Measurements from ENCODE around the gene S100PBP.

S100PBP gene

DNA sequence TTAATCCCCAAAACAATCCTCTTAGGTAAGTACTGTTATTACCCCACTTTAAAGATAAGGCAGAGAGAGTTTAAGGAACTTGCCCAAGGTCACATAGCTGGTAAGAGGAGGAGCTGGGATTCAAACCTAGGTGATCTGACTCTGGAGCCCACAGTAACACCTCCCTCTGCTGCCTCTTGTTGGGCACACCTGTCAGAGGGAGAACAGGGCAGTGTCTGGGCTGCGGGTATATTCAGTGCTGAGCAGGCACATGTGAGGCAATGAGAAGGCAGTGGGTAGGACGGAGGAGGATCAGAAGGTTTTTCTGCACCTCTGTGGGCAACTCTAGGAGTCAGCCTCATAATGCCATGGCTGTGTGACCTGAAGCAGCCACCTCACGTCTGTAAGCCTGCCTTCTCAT, 70.7 kb downstream of the S100PBP start:
- DNase-seq (ENCODE audit: low spot score): no peak

DNA sequence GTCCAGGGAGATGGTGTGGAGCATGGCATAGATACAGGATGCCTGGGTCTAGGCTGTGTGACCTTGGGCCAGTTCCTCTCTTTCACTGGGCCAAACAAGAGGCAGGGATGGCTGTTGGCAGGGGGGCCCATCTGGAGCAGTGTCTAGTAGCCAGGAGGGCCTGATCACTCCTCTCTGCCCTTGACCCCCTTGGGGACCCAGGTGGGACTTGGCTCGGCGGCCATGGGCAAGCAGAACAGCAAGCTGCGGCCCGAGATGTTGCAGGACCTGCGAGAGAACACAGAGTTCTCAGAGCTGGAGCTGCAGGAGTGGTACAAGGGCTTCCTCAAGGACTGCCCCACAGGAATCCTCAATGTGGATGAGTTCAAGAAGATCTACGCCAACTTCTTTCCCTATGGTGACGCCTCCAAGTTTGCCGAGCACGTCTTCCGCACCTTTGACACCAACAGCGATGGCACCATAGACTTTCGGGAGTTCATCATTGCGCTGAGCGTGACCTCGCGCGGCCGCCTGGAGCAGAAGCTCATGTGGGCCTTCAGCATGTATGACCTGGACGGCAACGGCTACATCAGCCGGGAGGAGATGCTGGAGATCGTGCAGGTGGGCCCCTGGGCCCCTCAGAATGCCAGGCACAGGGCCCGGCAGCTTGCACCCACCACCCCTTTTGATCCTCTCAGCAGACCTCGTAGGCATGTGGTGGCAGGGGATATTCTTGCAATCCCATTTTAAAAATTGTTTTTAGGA, 71.4 kb downstream of the S100PBP start:
- DNase-seq (ENCODE audit: low spot score): no peak

DNA sequence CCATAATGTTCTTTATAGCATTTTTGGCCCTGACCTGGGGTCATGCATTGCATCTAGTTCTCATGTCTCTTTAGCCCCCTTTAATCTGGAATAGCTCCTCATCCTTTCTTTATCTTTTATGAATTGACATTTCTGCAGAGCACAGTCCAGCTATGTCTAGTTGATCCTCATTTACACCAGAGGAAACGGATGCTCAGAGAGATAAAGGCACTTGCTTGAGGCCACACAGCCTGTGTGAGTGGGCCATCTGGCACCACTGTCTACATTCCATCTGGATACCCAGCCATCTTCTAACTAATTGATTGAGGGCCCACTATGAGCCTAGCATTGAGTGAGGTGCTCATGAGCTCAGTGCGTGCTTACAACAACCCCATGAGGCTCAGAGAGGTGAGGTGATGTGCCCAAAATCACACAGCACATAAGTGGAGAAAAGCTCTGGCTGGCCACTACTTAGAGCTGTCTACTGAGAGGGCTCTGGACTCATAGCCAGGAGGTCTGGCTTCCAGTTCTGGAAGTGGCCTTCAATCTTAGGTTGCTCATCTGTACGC, 72.4 kb downstream of the S100PBP start:
- DNase-seq (ENCODE audit: low spot score): no peak

DNA sequence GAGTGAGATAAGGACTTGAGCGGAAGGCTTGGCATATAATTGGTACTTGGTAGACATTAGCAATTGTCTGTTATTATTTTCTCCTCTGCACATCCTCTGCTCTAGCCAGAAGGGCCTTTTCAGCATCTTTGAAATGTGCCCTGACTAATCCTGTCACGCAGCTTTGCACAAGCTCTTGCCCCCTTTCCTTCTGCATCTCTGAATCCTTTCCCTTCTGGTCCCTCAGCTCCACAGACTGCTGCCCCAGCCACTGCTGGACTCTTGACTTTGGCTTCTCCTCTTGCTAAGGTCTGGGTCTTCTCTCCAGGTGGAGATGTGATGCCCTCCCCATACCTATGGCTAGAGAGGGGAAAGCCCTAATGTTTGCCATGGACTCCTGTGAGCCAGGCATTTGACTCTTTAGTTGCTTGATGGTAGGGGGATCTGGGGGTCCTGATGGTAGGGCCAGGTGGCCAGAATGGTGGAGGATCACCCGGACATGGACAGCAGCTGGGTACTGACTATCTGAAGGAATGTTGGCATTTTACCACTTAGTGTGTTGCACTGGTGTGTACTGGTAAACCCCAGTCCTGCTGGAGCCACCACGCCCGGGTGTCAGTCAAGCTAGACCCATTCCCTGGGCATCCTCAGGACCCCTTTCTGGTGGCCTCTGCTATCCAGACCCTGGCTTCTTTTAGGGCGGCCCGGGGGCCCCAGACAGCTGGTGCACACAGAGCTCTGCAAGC, 73.2 kb downstream of the S100PBP start:
- DNase-seq (ENCODE audit: low spot score): no peak

DNA sequence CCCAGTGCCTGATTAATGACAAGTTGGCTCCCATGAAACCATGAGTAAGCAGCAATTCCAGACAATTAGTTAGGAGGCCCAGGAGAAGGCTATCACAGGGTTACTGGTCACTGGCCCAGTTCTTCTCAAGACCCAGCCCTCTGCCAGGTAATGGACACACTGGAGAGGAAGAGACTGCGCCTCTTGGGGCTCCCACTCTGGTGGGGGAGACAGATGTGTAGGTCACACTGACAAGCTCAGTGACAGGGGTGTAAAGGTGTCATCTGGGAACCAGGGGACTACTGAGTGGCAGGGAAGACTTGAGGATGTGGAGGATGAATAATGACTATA, 73.8 kb downstream of the S100PBP start:
- no peak for DNase-seq (ENCODE audit: low spot score)

DNA sequence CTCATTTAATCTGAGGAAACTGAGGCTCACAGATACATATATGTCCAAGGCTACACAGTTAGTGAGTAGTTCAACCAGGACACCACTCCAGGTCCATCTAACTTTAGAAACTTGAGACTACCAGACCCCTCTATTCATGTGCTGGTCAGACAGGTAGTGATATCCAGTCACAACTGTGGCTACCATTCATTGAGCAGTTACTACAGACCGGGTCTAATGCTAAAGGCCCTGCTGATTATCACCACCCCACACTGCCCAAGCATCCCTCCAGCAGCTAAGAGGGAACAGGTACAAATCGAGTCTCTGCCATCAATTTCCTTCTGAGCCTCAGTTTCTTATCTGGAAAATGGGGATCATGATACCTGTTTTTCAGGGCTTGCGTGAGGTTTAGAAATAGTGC, 74.2 kb downstream of the S100PBP start:
- no peak for DNase-seq (ENCODE audit: low spot score)

DNA sequence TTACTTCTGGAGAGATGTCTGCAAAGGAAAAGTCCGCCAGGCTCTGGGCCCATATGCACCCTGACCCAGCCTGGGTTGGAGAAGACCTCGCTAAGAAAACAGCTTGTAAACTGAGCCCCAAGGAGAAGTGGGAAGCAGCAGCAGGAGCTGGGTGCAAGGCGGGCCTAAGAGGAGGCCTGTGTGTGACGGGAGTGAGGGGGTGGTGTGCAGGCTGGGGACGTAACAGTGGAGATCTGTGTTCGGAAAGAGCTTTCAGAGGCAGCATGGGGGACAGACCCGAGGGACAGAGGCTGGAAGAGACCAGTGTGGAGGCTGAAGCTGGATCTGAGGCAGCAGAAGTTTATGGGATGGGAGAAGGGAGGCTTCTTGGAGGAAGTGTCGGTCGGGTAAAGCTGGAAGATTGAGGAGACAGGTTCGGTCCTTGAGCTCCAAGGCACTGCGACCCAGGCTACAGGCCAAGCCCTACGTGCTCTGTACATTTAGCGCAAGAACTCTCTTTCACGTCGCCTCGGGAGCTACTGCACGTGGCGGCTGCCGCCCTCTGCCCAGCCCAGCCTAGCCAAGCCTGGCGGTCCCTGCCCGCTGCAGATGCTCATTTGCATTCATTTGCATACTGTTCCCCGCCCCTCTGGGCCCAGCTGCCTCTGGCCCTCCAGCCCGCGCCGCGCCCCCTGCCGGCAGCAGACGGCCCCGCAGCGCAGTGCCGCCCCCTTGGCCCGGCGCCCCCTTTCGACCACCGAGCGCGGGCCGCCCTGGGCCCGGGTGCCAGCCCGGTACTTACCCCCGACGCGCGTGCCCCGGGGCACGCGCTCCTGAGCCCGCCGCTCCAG, 75.1 kb downstream of the S100PBP start:
- peak; percentile 24 for DNase-seq (ENCODE audit: low spot score)

DNA sequence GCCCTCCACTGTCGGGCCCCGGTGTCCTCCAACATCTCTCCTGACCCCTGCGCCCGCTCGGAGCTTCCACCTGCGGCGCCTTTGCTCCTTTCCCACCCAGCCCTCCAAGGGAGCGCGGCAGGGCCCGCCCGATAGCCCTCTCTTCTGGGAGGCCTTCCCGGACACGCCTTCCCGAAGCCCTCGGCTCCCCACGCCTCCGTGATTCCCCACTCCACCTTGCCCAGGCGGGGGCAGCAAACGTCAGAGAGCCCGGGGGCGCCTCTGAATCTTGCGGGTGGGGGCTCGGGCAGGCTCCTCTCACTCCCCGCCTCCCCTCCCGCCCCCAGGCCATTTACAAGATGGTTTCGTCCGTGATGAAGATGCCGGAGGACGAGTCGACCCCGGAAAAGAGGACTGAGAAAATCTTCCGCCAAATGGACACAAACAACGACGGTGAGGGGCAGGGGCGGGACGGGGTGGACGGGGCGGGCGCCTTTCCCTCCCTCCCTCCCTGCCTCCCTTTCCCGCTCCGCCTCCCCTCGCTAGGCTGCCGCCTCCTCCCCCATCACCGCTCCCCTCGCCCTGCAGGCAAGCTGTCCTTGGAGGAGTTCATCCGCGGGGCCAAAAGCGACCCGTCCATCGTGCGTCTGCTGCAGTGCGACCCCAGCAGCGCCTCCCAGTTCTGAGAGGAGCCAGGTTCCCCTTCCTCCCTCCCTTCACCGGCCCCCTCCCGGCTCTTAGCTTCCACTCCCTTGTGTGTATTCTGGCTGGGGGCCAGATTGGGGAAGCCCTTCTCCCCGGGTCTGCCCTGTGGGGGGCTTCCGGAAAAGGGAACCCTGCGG, 76.0 kb downstream of the S100PBP start:
- no peak for DNase-seq (ENCODE audit: low spot score)

DNA sequence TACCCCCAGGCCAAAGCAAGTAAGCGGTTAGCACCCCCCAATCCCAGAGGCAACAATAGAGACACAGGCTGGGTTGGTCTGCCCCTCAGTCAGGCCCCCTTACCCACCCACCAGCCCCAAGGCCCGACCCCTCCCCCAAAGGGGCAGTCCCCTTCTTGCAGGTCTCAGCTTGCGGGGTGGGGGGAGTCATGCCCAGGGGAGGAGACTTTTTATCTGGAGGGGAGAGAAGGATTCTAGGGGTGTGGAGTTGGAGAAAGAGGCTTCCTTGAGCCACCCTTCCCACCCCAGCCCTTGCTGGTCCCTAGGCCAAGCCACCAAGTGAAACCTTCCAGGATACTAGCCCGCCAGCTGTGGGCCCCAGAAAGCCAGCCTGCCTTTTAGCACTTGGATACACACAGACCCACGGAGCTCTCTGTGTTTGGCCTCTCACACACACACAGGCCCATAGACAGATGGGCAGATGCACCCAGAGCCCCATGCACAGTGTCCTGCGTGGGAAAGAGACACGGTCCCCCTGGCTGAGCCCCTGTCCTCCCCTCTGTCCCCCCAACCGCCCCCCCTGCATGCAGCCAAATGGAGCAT, 76.7 kb downstream of the S100PBP start:
- DNase-seq (ENCODE audit: low spot score): no peak

DNA sequence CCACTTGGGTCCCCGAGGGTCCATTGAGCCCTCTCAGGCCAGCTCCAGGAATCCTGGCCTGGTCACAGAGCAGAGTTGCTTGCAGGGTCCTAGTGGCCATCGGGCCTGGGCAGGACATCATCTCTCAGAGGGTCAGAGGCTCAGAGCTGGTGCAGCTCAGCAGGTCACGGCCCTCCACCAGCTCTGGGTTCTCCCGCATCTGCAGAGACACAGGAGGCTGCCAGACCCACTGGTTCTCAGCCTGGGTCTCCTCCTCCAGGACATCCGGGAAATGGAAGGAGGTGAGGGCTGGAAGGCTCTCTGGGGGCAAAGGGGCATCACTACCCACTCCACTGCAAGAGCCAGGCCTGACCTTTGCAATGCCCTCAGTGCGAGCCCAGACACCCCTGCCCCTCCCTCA, 77.2 kb downstream of the S100PBP start:
- no peak for DNase-seq (ENCODE audit: low spot score)

DNA sequence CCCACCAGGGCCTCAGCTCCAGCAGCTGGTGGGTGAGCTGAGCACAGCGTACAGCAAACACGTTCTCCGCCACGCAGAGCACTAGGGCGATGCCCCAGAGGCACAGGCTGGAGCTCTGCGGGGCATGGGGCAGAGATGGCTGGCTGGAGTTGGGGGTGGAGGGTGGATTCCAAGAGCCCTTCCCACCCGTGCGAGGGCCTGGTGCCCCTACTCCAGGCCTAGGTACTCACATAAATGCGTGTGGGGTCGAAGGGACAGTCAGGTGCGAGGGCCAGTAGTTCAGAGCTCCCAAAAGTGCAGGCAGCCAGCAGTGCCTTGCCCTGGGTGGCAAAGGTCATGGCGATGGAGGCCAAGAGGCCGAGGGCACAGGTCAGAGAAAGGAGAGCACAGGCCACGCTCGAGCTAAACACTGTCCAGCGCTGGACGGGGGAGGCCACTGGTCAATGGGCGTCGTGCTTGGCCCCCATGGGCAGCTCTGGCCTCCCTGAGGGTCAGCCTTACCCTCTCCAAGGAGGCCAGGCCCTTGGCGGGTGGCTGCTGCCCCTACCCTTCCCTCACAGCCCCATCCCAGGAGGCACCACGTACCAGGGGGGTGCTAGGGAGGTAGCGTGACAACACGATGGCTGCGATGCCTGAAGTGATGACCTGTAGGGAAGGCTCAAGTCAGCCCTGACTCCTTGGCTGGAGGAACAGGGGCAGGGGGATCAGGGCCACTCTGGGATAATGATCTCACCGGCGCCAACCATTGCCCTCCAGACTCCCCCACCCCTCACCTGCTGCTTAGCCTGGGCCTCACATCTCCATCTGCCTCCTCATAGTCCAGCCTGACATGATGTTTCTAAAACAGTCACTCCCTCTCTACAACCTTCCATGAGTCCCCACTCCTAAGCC, 78.1 kb downstream of the S100PBP start:
- no peak for DNase-seq (ENCODE audit: low spot score)

DNA sequence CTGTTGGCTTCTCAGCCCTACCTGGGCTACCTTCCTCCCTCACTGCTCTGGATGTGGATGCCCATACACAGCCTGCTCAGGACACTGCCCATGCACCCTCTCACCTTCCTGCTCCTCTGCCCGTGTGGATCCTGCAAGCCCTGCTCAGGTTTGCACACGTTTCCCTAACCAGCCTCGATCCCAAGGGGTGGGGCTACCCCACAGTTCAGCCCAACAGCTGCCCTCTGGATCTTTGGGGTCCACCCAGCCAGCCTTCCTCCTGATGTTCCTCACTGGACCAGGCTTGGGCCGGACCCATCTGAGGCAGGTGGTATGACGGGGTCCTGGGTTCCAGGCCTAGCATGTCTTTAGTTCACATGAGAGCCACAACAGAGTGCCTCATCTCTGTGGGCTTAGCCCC, 79.0 kb downstream of the S100PBP start:
- DNase-seq (ENCODE audit: low spot score): no peak

DNA sequence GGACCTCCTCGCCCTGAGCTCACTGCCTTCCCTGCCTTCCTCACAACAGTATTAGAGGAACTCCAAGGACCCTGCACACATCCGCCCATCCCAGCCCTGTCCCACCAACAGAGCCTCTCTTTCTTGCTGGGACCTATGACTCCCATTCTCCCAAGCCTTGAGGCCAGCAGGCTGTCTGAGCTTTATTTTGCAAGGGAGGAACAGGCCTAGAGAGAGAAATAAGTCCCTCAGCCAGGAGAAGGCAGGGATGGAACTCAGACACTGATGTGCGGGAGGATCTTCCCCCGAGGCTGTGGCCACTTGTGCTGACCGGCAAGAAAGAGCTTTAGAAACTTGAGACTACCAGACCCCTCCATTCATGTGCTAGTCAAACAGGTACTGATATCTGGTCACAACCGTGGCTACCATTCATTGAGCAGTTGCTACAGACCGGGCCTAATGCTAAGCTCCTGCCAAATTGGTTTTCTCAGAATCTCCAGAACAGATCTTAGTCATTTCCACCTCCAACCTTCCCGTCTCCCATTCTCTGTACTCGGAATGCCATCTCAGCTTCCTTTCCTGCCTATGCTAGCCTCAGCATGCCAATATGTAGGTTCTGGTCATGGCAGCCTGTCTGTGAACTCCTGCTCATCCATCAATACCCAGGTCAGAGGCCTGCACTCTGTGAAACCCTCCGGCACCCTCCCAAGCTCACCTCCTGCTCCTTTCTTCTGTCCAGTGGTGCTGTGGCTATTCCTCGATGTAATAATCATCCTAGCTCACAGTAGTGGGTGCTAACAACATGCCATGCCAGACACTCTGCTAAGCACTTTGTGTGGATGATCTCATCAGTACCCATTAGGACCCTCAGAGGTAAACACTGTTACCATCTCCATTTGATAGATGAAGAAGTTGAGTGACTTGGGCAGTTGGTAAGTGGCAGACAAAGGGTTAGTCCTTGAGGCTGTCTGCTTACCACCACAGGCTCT, 79.9 kb downstream of the S100PBP start:
- no peak for DNase-seq (ENCODE audit: low spot score)

DNA sequence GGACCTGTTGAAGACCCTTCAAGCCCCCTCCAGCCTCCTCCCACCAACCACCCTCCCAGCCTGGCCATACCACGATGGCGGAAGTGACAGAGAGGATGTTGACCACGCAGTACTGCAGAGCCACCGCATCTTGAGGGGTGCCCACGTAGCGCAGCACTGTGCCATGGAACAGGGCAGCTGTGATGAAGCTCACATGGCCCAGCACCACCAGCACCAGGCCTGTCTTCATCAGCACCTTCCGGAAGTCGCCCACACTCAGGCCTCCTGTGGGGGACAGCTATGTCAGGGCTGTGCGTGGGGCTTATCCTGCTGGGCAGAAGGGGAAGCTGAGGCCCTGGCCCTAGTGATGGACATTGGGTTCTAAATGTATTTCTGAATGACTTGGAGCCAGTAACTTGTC, 80.6 kb downstream of the S100PBP start:
- no peak for DNase-seq (ENCODE audit: low spot score)

DNA sequence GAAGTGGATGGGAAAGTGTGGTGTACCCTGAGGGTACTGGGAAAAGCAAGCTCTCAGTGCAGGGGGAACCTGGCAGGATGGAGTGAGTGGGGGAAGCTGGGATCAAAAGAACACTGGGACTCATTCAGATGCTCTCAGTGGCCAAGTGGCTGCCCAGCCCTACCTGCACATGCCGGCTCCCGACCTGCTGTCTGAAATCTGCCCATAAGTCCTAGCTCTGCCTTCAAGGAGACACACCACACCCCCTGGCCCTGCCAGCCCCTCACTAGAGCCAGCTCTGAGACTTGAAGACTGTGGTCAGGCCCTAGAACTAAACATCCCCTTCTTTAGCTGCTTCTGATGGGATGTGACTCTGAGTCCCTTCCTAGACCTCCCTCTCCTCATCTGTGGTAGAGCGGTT, 81.5 kb downstream of the S100PBP start:
- DNase-seq (ENCODE audit: low spot score): no peak

DNA sequence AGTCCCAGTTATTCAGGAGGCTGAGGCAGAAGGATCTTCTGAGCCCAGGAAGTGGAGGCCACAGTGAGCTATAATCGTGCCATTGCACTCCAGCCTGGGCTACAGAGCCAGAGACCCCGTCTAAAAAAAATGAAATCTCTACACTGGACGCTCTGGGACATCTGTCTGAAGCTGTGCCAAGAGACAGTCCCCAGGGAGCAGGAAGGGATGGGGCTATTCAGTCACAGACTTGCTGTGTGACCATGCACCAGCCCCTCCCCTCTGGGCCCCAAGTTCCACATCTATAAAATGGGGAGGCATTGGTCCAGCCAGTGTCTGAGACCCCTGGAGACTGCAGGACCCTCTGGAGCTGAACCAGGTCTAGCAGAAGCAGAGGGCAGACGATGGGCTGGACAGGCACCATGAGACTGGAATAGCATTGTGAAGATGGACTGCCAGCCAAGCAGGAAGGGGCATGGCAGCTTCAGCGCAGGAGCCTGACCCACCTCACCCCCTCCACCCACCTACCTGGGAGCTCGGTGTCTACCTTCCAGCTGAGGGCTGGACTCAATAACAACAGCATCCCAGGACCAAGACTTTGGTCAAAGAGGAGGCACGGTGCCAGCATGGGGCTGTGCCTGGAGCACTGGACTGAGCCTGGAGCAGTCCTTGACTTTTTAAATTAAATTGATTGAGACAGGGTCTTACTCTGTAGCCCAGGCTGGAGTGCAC, 82.3 kb downstream of the S100PBP start:
- no peak for DNase-seq (ENCODE audit: low spot score)

DNA sequence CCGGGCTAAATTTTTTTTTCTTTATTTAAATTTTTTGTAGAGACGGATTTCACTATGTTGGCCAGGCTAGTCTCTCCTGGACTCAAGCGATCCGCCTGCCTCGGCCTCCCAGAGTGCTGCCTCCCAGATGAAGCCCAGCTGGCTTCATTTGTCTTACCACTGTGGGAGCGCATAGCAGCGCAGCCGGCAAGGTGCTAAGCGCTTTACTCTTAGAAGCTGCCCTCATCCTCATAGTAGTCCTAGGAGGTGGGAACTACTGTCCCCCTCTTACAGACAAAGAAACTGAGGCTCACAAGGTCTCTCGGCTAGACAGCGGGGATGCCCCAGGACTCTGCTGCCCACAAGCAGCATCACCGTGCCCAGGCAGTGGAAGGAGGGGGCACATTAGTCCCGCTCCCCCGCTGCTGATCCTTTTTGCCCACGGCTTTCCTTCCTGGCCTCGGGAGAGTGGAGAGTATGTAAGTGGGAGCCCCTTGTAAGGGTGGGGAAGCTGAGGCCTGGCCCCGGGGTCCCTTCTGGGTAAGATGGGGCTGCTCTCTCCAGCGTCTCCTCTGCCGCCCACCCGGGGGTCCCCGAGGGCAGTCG, 83.0 kb downstream of the S100PBP start:
- no peak for DNase-seq (ENCODE audit: low spot score)

Data from hematopoietic multipotent progenitor cell treated with erythropoietin and hydrocortisone succinate and interleukin-3 and kit ligand, for 15 days (in vitro differentiated cells).